PC-9 (cell line): ENCODE data around the gene A1BG. TPM values are rescaled to one million over a fixed set of nuclear protein-coding genes. Genes with fewer than 3 reads are reported as not detected.

Source experiments
- BruUV-seq: library from RNA; stranded (reverse); fragments of 400-500 nt; replicated peaks from 2 replicates; lab custom pipeline; 2021; lab: Mats Ljungman, UMichigan
- CTCF ChIA-PET: fragments of 300-600 bp; sonication (Branson Sonifier 250); formaldehyde crosslinking; loops from one replicate; lab custom pipeline; 2022; ENCODE audit warnings: antibody characterized with exemption; lab: Charles Lee
- POLR2A ChIA-PET: fragments of 300-600 bp; sonication (Branson Sonifier 250); formaldehyde crosslinking; loops from one replicate; lab custom pipeline; 2022; ENCODE audit warnings: antibody characterized with exemption; ENCODE audit not compliant: unreplicated experiment; lab: Charles Lee
- DNase-seq, 2 experiments: peaks; one replicate each; pipeline versions ENCODE4 v3.0.0 to v3.0.0-alpha.2; 2015 to 2022; ENCODE audit warnings: mixed read lengths in 1 of 2
- H2AFZ ChIP-seq: fragments of 200-600 bp; sonication (generic); 2 replicates; pipeline ENCODE4 v1.8.1; 2017; ENCODE audit warnings: antibody characterized with exemption
- H3F3A ChIP-seq: fragments of 200-600 bp; sonication (generic); 2 replicates; pipeline ENCODE4 v1.8.1; 2017; ENCODE audit warnings: antibody characterized with exemption, mild to moderate bottlenecking, low read depth; ENCODE audit not compliant: insufficient read depth
- H3K27ac ChIP-seq: fragments of 200-600 bp; sonication (generic); 2 replicates; pipeline ENCODE4 v1.6.1; 2016; ENCODE audit warnings: mixed run types
- H3K27me3 ChIP-seq: fragments of 200-600 bp; sonication (generic); 2 replicates; pipeline ENCODE4 v1.6.1; 2016; ENCODE audit warnings: low read depth, mixed run types; ENCODE audit not compliant: insufficient read depth
- H3K36me3 ChIP-seq: fragments of 200-600 bp; sonication (generic); 2 replicates; pipeline ENCODE4 v1.6.1; 2016; ENCODE audit warnings: low read depth, mixed run types
- H3K4me1 ChIP-seq: fragments of 200-600 bp; sonication (generic); replicated peaks from 2 replicates; pipeline ENCODE4 v1.6.1; 2016; ENCODE audit warnings: mixed run types; ENCODE audit not compliant: insufficient read depth
- H3K4me2 ChIP-seq: fragments of 200-600 bp; sonication (generic); 2 replicates; pipeline ENCODE4 v1.6.1; 2017; ENCODE audit warnings: mixed run types
- H3K4me3 ChIP-seq: fragments of 200-600 bp; sonication (generic); 2 replicates; pipeline ENCODE4 v1.6.1; 2016; ENCODE audit warnings: mixed run types
- H3K79me2 ChIP-seq: fragments of 200-600 bp; sonication (generic); 2 replicates; pipeline ENCODE4 v1.6.1; 2017; ENCODE audit warnings: low read depth, mixed run types
- H3K9me2 ChIP-seq: fragments of 200-600 bp; sonication (generic); 2 replicates; pipeline ENCODE4 v1.8.1; 2017; ENCODE audit warnings: mild to moderate bottlenecking; ENCODE audit not compliant: insufficient read depth
- H3K9me3 ChIP-seq: fragments of 200-600 bp; sonication (generic); 2 replicates; pipeline ENCODE4 v1.8.1; 2016; ENCODE audit warnings: low read depth; ENCODE audit not compliant: insufficient read depth
- H4K20me1 ChIP-seq: fragments of 200-600 bp; sonication (generic); 2 replicates; pipeline ENCODE4 v1.8.1; 2017; ENCODE audit not compliant: insufficient read depth
- EZH2 ChIP-seq: fragments of 200-600 bp; sonication (generic); IDR thresholded peaks from 2 replicates; pipeline ENCODE4 v1.8.0; 2017; ENCODE audit warnings: antibody characterized with exemption, low read depth
- intact Hi-C: fragments of 100-400 bp; cut with micrococcal nuclease; formaldehyde crosslinking; loops from one replicate; pipeline ENCODE4 v1.10.0; 2022; ENCODE audit not compliant: unreplicated experiment
- total RNA-seq: library from RNA; stranded (reverse); gene quantifications from 2 replicates; pipeline ENCODE4 v1.2.3, GENCODE V29; 2021
- TF ChIP-seq, protein P1 (sequence below): fragments of 200-600 bp; sonication (generic); conservative IDR thresholded peaks from 2 replicates; pipeline ENCODE4 v1.6.1; 2017; ENCODE audit warnings: mixed run types, antibody characterized with exemption, mild to moderate bottlenecking, moderate library complexity

A1BG gene
- total RNA-seq, 1 experiment from 2014 or later, result 2.5 TPM

DNA sequence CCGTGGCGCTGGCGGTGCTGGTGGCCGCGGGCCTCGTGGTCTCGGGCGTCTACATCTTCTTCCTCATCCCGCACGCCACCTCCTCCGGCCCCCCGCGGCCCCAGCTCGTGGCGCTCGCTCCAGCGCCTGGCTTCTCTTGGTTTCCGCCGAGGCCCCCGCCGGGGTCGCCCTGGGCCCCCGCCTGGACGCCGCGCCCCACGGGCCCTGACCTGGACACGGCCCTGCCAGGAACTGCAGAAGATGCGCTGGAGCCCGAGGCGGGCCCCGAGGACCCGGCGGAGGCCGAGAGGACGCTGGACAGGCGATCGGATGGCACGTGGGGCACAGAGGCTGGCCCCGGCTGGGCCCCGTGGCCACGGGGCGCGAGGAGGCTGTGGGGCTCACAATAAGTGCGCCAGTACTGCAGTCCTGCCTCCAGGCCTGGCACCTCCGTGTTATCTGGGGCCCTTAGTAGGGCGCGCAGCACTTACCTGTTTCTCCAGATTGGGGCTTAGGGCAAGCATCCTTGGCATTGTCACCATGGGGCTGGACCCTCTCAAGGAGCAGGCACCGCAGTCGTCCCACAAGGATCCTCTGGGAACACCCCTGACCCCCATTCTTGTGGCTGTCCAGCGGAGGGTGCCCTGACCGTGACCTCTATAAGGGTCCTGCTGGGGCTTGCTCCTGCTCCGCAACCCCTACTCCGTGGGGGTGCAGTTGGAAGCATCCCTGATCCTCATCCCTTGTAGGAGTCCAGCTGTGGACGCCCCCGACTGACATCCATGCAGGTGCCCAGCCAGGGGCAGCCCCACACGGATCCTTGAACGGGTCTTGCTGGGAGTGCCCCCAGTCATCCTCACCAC lies 43.6 kb upstream of the A1BG start:
- Histone ChIP-seq H3K4me1 (peaks cover 32% of the 10 kb centered on the region), H3K9me3 (no peaks in the 10 kb centered on the region), H3K79me2 (peaks cover 8% of the 10 kb centered on the region; the same call in 1 of the 2 replicates), H2AFZ (no peak overlapping the region), H3F3A (peaks cover 41% of the 10 kb centered on the region), H4K20me1 (peaks cover 16% of the 10 kb centered on the region), H3K4me3 (no peak overlapping the region), H3K27me3 (no peaks in the 10 kb centered on the region), H3K4me2 (no peak overlapping the region), H3K36me3 (no peaks in the 10 kb centered on the region), H3K9me2 (no peaks in the 10 kb centered on the region), H3K27ac (no peak overlapping the region)
- ChIA-PET POLR2A (no interaction called here), CTCF (no interaction called here)
- intact Hi-C loops, result no loop called here
- no TSS peak for BruUV-seq
- no peak for TF ChIP-seq EZH2
- TF ChIP-seq, protein P1, sequence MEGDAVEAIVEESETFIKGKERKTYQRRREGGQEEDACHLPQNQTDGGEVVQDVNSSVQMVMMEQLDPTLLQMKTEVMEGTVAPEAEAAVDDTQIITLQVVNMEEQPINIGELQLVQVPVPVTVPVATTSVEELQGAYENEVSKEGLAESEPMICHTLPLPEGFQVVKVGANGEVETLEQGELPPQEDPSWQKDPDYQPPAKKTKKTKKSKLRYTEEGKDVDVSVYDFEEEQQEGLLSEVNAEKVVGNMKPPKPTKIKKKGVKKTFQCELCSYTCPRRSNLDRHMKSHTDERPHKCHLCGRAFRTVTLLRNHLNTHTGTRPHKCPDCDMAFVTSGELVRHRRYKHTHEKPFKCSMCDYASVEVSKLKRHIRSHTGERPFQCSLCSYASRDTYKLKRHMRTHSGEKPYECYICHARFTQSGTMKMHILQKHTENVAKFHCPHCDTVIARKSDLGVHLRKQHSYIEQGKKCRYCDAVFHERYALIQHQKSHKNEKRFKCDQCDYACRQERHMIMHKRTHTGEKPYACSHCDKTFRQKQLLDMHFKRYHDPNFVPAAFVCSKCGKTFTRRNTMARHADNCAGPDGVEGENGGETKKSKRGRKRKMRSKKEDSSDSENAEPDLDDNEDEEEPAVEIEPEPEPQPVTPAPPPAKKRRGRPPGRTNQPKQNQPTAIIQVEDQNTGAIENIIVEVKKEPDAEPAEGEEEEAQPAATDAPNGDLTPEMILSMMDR, result no peak
- no peak for DNase-seq

DNA sequence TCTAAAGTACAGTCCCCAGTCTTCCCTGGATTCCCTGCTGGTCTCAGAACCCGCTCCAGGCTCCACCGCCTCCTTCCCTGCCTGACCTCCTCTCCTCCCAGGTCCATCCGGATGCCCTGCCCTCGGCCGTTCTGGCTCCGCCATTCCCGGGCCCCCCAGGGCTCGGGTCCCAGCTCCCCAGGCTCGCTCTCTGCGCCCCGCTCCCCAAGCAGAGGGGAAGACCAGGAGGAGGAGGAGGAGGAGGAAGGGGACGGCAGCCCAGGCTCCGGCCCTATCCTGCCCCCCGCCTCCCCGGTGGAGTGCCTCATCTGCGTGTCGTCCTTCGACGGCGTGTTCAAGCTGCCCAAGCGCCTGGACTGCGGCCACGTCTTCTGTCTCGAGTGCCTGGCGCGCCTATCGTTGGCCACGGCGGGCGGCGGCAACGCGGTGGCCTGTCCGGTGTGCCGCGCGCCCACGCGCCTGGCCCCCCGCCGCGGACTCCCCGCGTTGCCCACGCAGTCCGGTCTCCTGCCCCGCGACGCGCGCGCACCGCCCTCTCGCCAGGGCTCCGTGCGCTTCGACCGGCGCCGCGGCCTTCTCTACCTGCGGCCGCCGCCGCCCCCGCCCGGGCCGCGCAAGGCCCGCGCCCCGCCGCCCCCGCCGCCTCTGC lies 42.8 kb upstream of the A1BG start:
- peaks cover 17% of the 10 kb centered on the region for H3K79me2 ChIP-seq
- CTCF ChIA-PET, result no interaction called here
- no peak overlapping the region for H2AFZ ChIP-seq
- H3K27me3 ChIP-seq, result no peaks in the 10 kb centered on the region
- H3K4me1 ChIP-seq, result peaks cover 32% of the 10 kb centered on the region
- no peak overlapping the region for H3K27ac ChIP-seq
- H3F3A ChIP-seq, result peaks cover 43% of the 10 kb centered on the region
- POLR2A ChIA-PET, result interaction anchor here (0.7 kb wide), 1 partner anchor 61 kb away, joined by 4 read pairs; no protein-coding TSS in a partner anchor
- no TSS peak for BruUV-seq
- no peaks in the 10 kb centered on the region for H3K9me2 ChIP-seq
- no peak for DNase-seq
- intact Hi-C loops, result loop anchor here (2.0 kb wide), 1 partner anchor 15 kb away; the partner anchor contains the start of gene ZNF837
- TF ChIP-seq, protein P1, result no peak
- no peak for TF ChIP-seq EZH2
- H3K4me3 ChIP-seq, result no peak overlapping the region
- no peaks in the 10 kb centered on the region for H3K9me3 ChIP-seq
- H4K20me1 ChIP-seq, result peaks cover 20% of the 10 kb centered on the region
- no peaks in the 10 kb centered on the region for H3K36me3 ChIP-seq
- H3K4me2 ChIP-seq, result peak overlapping the region; percentile 49

DNA sequence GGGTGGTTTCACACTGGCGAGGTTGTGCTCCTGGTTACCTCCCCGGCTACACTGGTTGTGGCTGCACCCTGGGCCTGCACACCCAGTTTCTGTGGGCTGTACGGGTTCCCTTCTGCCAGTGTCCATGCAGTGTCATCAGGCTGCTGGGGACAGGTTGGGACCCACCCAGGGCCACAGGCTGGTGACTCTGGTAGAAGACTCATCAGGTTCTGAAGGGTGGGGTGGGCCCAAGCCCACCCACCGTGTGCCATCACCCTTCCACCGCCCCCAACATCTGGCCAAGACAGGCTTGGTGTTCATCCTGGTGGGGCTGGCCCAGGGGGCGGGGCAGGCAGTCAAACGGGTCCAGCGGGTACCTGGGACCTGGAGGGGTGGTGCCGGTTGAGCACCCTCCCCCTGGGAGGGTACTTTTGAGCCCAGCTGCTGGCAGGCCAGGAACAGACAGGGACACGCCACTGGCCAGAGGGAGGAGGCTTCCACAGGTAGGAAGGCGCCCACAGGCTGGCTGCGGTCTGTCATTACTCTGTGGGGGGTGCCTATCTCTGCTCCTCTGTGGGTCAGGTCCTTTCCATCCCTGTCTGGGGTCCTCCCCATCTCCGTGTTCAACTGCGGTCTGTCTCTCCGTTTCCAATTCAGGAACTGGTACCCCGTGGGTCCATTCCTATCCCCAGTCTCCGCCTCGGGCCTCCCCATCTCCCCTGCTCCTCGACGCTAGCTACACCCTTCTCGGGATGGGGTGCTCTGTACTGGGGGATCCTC lies 42.1 kb upstream of the A1BG start, which contains the start of gene RNF225:
Gene RNF225, plus strand, starts transcription at position 437 of the 759 bp plus-strand sequence. CDS start 434 bp downstream, outside the sequence.
- Histone ChIP-seq H3K4me3 (no peak within 1 kb of the TSS), H3K36me3 (no peaks in the 10 kb centered on the region)

More for the DNA sequence above, 42.1 kb upstream of the A1BG start, which contains the start of gene RNF225:
- H3K9me3 ChIP-seq, result no peaks in the 10 kb centered on the region
- no peaks in the 10 kb centered on the region for H3K9me2 ChIP-seq
- peak within 1 kb of the TSS; percentile 49 for H3K4me2 ChIP-seq
- peaks cover 24% of the 10 kb centered on the region for H3K79me2 ChIP-seq
- H3K27ac ChIP-seq, result peak within 1 kb of the TSS; percentile 66
- ChIA-PET POLR2A (interaction anchor here (0.7 kb wide), 1 partner anchor 62 kb away, joined by 4 read pairs; no protein-coding TSS in a partner anchor), CTCF (no interaction called here)
- no TSS peak for BruUV-seq
- TF ChIP-seq, protein P1, result no peak
- TF ChIP-seq EZH2, result no peak
- H3K4me1 ChIP-seq, result peaks cover 27% of the 10 kb centered on the region
- peaks cover 43% of the 10 kb centered on the region for H3F3A ChIP-seq
- no peaks in the 10 kb centered on the region for H3K27me3 ChIP-seq
- intact Hi-C loops, result loop anchor here (2.0 kb wide), 1 partner anchor 15 kb away; the partner anchor contains the start of gene ZNF837
- peak; percentile 60 to 89 for DNase-seq
- H4K20me1 ChIP-seq, result peaks cover 25% of the 10 kb centered on the region
- no peak within 1 kb of the TSS for H2AFZ ChIP-seq
